OCI-LY3 (cell line): ENCODE results near the gene LBR.

Experiments used
- CTCF ChIP-seq: fragments of 200-600, 300-600 bp; sonication (generic); IDR thresholded peaks from 2 replicates; pipeline ENCODE4 v1.5.1; 2014; ENCODE audit warnings: antibody characterized with exemption, low read length, low read depth
- EZH2phosphoT487 ChIP-seq: fragments of 200-600 bp; shearing (Covaris generic); IDR thresholded peaks from 2 replicates; pipeline ENCODE4 v1.6.1; 2018; ENCODE audit warnings: antibody characterized with exemption, mixed run types, low read depth

DNA sequence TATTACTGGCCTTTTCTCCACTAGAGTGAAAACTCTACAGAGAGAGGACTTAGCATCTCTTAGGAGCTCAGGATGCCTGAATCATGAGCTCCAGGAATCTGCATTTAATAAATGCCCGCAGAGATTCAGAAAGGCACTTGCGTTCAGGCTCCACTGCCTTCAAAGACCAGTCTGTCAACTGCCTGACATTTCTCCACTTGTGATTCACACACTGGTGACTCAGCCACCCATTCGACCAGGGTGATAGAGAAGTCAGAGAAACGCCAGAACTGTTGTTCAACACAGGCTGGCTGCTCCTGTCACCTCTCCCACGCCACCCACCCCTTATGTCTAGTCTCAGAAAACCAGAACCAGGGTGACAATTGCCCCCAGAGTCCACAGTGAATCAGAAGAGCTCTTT, 26.9 kb upstream of the LBR start:
- TF ChIP-seq CTCF (no peak), EZH2phosphoT487 (no peak)
